GM18519 (cell line): ENCODE results near the gene TIGD1.

Experiments
- ATAC-seq: cut with Tn5 transposase; IDR thresholded peaks from one replicate; pipeline ENCODE4 v1.9.1; 2021; ENCODE audit warnings: mild to moderate bottlenecking, moderate library complexity; ENCODE audit not compliant: unreplicated experiment, low FRiP score

The TIGD1 gene

GRCh38 chr2:232525791-232526371 lies 24.5 kb downstream of the TIGD1 start, which contains the start of gene CHRND:
TSS of gene CHRND (plus strand) at chr2:232526160. CDS start at chr2:232526216, 56 bp downstream.
- no peak for ATAC-seq

DNA sequence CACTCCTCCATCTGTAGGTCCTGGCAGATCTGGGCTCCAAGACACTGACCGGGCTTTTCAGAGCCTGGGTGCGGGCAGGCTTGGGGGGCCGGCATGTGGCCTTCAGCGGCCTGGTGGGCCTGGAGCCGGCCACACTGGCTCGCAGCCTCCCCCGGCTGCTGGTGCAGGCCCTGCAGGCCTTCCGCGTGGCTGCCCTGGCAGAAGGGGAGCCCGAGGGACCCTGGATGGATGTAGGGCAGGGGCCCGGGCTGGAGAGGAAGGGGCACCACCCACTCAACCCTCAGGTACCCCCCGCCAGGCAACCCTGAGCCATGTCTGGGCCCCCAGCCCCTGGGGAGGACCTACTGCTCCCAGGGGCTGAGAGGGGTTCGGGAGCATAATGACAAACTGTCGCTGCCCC lies 25.2 kb downstream of the TIGD1 start:
- ATAC-seq: no peak

DNA sequence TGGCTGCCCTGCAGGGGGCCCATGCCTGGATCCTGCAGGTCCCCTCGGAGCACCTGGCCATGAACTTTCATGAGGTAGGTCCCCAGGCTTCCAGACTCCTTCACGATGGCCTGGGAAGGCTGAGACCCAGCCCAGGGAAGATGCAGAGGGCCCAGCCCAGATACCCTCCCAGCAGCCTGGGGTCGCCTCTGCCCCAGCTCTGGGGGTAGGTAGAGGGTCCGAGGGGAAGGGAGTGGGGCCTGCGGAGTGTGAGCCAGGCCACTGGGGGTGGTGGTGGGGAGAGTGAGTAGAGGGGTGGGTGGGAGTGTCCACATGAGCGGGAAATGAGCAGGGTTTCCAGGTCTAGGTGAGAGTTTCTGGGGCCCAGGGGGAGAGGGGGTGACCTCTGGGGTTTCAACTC lies 25.6 kb downstream of the TIGD1 start:
- ATAC-seq: no peak

- no peak for ATAC-seq
Observed at GRCh38 chr2:232523682-232524597, 26.4 kb downstream of the TIGD1 start.

DNA sequence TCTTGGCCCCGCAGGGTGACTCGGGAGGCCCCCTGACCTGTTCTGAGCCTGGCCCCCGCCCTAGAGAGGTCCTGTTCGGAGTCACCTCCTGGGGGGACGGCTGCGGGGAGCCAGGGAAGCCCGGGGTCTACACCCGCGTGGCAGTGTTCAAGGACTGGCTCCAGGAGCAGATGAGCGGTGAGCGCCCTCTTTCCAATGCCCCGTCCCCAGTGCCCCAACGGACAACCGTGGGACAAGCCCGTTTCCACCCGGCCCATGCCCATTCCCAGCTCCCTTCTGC lies 27.0 kb downstream of the TIGD1 start:
- ATAC-seq: no peak

DNA sequence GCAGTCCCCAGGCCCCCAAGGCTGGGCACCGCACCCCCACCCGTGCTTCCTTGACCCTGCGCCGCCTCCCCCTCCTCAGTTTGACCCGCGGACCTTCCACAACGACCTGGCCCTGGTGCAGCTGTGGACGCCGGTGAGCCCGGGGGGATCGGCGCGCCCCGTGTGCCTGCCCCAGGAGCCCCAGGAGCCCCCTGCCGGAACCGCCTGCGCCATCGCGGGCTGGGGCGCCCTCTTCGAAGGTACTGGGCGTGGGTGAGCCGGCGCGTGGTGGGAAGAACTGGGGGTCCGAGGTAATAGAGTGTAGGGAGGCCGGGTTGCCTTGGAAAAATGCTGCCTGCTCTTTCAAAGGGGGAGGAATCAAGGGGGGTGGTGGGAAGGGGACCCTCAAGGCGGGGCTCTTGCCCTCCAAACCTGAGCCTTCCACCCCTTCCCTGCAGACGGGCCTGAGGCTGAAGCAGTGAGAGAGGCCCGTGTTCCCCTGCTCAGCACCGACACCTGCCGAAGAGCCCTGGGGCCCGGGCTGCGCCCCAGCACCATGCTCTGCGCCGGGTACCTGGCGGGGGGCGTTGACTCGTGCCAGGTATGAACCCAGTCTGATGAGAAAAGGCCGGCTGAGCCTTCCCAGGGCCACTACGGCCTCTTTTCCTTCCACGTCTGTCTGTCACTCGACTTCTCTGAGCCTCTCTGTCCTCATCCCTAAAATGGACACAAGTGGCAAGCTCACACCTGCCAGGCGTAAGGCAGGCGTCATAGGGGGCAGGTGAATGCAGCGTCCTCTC lies 27.5 kb downstream of the TIGD1 start:
- ATAC-seq: no peak

- ATAC-seq: no peak
Observed at GRCh38 chr2:232521959-232522622, 28.3 kb downstream of the TIGD1 start.

DNA sequence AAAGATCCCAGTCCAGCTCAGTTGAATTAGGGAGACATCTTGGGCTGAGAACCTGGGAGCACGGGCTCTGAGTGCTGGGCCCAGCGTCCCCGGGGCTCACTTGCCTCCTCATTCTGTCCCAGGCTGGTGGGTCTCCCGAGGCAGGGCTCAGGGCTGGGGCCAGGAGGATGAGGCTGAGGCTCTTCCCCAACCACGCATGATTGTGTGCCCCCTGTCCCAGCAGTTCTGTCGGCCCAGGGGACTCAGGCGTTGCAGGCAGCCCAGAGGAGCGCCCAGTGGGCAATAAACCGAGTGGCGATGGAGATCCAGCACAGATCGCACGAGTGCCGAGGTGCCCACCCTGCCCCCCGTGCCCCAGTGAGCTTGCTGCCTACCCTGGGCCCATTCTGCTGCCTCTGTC lies 29.3 kb downstream of the TIGD1 start:
- no peak for ATAC-seq

DNA sequence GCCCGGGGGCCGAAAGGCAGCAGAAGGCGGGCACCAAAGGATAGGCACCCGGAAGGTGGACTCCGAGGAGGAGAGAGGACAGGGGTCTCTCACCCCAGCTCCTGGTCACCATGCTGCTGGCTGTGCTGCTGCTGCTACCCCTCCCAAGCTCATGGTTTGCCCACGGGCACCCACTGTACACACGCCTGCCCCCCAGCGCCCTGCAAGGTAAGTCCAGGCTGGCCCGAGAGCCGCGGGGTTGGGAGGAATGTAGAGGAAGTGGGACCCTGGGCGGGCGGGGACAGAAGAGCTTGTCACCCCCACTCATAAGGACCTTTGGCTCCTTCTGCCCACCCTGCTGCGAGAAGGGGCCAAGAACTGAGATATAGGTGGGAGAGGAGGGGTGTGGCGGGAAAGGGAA lies 29.9 kb downstream of the TIGD1 start:
- no peak for ATAC-seq

DNA sequence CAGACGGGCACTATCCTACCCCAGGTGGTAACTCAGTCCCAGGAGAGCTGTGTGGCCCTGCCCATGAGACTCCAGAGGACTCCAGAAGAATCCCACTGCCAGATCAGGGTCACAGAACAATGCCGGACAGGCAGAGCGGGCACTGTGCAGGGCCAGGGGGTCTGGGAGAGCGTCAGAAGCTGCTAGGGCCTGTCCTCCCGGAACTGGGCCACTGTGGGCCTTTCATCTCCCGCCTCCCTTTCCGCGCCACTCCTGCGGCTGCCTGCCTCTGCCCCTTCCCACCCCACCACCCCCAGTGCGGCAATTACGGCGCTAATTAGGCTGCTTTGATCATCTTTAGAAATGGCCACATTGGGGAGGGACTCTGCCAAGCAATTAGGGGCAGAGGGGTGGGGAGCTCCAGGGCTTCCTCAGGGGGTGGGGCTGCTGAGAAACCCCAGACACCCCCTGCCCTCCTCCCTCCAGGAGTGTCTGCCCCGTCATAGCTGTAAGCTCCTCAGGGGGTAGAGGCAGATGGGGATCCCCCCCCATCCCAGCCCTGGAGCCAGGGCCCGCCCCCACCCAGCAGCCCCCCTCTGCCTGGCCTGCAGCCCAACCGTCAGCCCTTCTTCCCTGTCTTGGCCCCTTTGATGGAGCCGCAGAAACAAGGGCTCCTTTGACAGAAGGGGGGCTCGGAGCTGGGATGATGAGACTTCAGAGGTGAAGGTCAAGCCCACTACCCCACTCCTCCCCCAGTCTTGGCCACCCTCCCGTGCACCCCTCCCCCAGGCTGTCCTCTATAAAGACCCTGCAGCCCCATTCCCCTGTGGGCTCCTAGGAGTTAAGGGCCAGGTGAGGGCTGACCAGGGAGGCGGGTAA lies 30.5 kb downstream of the TIGD1 start, which contains the start of gene PRSS56:
PRSS56 (plus strand) TSS at position 808 of the 858 bp plus-strand sequence. CDS start 211 bp downstream, outside the sequence.
- no peak for ATAC-seq

GRCh38 chr2:232518844-232519243 lies 31.5 kb downstream of the TIGD1 start:
- no peak for ATAC-seq

- ATAC-seq: no peak
Observed at GRCh38 chr2:232516551-232516950, 33.8 kb downstream of the TIGD1 start.

DNA sequence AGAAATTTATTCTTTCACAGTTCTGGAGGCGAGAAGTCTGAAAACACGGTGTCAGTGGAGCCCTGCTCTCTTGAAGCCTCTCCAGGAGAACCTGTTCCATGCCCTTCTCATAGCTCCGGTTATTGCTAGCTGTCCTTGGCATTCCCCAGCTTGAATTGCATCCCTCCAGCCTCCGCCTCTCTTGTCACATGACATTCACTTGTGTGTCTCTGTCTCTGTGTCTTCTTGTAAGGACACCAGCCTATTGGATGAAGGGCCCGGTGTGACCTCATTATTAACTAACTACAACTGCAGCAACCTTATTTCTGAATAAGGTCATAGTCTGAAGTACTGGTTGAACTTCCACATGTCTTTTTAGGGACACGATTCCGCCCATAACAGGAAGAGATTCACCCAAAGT lies 34.7 kb downstream of the TIGD1 start:
- no peak for ATAC-seq

DNA sequence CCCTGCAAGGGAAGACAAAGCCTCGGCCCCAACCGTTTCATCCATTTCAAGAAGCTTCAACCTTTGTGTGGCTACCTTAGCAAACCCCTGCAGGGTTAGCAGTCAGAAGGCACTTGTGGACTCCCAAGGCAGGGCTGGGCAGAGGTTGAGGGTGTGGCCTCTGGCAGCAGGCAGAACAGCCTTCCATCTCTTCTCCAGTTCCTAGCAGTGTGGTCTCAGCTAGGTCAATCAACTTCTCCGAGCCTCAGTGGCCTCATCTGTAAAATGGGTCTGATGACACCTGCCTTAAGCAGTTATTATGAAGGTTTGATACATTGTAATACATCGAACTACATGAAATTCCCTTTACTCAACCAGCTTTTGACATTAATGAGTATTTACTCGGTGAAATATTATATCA lies 37.0 kb downstream of the TIGD1 start:
- ATAC-seq: no peak

GRCh38 chr2:232512602-232513001 lies 37.8 kb downstream of the TIGD1 start:
- no peak for ATAC-seq

DNA sequence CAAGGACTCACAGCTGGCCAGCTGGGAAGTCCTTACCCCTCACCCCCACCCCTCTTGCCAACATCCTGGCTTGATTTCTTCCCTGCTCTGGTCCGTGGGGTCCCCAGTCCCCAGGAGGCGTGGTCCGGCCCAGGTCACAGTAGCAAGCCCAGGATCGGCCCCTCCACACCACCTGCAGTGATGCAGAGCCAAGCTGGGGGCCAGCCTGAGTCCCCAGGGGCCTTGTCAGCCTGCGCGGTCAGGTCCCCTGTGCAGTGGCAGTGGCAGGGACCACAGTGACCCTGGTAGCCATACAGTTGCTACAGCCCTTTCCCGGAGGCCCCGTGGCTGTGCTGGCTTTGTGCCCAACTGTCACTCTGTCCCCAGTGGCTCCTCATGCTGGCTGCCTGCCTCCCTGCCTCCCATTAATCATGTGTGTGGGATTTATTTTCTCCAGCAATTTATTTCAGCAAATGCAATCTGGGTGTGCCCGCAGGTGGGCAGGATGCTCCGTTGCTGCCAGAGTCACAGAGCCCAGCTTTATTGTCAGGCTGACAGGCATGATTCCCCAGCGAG lies 38.9 kb downstream of the TIGD1 start:
- no peak for ATAC-seq

DNA sequence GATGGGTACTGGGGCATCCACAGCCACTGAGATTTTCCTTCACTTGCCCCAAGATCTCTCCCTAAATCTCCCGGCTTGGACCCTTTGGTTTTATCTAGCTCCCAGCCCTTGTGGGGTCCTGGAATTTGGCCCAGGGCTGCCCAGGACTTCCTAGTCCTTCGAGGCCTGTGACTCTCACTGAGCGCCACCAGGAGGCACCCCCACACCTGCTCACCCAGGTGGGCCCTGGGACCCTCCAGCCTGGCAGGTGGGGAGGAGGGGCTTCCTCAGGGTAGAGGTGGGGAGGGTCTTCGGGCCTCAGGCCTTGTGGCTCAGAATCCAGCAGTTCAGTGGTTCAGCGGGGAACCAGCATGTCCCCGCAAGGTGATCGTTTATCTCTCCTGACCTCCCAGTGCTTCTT lies 42.1 kb downstream of the TIGD1 start:
- ATAC-seq: no peak

GRCh38 chr2:232506709-232507108 lies 43.6 kb downstream of the TIGD1 start:
- ATAC-seq: no peak

DNA sequence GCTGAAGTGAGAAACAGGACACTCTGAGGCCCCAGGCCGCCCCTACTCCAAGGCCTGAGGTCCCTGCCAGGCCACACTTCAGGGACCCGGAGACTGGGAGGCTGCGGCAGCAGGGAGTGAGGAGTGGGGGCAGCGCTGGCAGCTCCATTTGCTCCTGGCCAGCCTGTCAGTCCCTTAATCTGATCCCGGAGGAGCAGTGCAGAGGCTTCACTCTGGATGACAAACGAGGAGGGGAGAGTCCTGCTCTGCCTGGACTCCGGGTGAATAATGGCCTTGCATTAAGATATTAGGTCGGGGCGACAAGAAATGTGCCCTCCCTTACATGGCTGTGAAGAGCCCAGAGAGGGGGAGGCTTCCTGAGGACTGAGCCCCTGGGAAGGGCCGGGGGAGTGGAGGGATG lies 44.5 kb downstream of the TIGD1 start:
- ATAC-seq: no peak

DNA sequence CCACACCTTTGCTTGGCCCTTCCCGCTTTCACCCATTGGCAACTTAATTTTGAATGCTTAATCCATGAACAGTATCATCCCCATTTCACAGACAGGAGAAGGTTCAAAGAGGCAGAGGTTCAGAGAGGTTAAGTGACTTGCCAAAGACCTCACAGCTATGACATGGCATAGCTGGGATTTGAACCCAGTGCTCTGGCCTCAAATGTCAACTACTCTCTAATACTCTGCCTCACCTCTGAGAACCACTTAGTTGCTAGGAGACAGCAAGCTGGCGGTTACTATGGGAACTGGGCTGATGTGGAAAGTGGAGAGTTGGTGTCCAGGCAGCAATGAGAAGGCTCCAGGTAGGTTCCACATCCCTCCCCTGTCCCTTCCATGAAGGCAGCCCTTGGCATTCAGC lies 45.9 kb downstream of the TIGD1 start:
- no peak for ATAC-seq
